ENCODE results near the gene TSPEAR.

Gene TSPEAR

DNA sequence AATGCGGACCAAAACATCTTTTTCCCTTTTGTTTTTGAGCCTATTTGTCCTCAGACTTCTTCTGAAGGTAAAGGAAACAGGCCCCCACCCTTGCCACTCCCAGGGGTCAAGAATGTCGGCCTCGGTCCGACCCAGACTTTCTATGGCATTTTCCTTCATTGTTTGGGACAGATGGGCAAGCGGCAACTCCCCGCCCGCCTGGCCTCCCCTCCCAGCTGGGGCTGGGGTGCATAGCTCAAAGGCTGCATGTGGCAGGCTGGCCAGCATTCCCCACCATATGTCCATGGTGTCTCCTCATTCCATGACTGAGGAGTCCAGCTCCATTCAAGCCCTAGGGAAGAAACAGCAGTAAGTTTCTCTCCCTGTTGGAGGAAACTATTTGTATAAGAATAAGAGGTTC, 29.4 kb upstream of the TSPEAR start:
- DNase-seq (ENCODE audit: low spot score) = peak; percentile 18

DNA sequence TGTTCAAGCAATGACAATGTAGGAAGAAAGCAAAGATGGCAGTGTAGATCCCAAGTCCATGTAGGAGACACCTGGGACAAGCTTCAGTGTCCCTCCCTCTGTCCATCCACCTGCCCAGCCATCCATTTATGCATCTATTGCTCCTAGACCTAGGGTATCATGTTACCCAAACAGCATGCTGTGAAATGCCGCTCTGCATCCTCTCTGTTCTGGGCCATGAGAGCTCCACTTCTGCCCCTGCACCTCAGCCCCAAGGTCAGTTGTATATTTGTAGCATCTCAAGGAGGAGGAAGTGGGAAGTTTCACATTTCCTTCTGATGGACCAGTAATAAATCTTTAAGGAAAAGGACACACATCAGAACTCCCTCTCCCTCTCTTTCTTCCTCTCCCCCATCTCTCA, 27.9 kb upstream of the TSPEAR start:
- no peak for DNase-seq (ENCODE audit: low spot score)

DNA sequence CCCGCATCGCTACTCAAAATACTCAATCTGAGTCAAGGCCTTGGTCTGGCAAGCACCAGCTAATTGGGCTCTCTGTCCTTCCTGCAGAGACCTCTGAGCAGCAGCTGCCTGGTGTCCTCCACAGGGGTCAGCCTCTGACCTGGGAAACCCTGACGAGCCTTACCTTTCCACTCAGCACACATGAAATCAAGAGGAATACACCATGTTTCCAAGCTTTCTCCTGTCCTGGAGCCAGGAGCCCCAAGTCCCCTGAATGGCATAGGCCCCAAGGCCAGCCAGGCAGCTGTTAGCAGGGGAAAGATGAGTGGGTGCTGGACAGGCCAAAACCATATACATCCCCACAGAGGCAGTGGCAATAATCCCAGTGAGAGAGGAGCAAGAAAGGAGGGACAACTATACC, 27.2 kb upstream of the TSPEAR start:
- DNase-seq (ENCODE audit: low spot score) = no peak

DNA sequence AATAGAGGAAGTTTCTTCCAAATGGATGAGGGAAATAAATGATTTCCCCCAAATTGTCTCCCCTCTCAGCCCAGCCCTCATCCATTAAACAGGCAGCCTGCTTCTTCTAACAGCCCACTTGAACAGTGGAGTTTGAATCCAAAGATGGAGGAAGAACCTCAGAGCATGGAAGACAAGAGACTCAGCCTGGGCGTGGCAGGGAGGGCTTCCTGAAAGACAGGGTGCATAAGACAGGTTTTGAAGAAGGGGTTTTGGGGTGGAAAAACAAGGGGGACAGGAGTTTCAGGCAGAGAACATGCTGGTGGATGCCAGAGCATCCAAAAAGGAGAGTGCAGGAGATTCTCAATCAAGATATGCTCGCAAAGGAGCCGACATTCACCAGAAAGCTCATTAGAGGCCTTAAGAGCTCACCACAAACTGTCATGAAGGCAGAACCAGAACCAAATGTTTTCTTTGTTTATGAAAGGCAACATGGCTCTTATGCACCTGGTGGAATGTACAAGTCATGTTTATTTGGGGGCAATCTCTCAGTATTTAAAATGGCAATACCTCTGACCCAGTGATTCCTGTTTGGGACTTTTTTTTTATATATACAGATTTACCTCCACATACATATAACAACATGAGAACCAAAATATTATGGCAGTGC, 26.5 kb upstream of the TSPEAR start:
- DNase-seq (ENCODE audit: low spot score) = no peak

DNA sequence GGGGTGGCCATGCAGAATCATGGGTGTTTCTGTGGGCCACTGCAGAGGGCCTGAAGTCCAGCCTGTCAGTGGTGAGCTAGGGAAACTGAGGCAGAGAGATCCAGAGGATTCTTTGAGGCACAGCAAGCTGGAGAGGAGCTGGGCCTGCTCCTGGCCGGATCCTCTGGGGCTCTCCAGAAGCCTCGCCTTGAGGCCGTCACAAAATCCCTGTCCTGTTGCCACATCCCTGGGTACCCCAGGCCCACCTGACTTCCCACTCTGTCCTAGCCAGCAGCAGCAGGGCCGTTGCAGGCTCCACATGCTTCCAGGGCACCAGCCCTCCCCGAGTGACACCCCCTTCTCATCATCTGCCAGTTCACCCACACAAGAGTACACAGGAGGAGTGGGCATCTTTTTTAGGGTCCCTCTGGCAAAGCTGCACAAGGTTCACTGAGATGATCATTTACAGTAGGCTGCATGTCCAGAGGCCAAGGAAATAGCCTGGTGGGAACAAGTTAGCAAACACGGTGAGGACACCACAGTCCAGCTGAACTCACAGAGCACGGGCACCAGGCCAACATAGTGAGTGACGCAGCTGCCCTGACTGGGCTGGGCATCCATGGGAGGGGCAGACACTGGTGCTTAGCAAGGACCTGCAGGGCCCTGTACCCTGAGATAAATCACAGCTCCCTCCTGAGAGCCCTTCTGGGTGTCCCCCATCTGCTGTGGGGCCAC, 25.1 kb upstream of the TSPEAR start:
- DNase-seq (ENCODE audit: low spot score) = peak; percentile 18

DNA sequence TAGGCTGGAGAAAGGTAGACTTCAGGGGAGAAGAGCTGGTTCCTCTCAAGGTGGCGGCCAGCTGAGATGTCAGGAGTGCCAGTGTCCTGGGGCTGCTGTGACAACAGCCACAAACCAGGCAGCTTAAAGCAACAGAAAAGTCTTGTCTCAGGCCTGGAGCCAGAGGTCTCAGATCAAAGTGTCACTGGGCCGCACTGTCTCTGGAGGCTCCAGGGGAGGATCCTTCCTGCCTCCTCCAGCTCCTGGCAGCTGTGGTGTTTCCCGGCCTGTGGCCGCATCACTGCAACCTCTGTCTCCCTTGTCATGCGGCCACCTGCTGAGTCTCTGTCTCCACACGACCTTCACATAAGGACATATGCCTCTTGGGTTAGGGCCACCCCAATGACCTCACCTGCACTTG, 24.4 kb upstream of the TSPEAR start:
- DNase-seq (ENCODE audit: low spot score) = no peak

DNA sequence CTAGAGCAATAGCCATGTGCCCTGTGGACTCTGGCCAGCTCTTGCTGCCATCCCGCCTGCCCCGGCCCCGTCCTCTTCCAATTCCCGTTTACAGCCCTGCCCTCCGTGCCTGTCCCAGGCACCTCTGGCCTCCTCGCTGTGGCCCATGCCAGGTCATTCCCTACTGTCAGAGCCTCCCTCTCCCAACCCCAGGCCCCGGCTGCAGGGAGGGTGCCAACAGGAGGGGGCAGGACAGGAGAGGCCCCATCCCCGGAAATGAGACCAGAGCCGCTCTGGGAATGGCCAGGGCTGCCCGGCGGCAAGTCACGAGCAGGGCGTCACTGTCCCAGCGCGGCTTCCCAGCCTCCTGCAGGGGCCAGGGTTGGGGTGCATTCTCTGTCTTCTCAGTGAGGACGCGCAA, 23.5 kb upstream of the TSPEAR start:
- peak; percentile 14 for DNase-seq (ENCODE audit: low spot score)

DNA sequence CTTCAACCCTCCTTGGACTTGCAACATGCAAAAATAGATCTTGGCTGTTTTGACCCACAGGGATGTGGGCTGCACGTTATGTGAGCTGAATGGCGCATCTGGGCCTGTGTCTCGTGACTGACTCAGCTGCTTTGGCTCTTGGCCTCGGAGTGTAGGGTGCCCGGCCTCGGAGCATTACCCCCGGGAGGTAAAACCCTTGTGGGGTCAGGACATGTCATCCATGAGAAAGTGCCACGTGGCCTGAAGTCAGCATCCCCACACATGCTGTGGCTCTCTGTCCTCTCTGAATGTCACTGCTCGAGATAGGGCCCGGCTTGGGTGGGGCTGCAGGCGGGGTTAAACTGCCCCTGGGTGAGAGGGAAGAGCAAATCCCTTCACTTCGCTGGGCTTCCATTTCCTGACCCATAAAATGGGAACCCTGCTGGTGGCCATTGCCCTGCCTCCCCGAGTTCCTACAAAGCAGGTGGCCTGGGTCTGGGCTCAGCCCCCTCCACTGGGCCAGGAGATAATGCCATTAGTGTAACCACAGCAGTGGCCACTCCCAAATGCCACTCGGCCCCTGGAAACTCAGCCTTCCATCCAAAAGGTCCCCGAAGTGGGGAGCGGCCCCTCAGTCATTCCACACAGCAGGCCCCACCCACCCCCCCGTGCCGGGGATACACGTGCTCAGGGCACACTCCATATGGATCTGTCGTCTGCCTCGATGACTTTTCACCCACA, 22.8 kb upstream of the TSPEAR start:
- DNase-seq (ENCODE audit: low spot score) = peak; percentile 15

DNA sequence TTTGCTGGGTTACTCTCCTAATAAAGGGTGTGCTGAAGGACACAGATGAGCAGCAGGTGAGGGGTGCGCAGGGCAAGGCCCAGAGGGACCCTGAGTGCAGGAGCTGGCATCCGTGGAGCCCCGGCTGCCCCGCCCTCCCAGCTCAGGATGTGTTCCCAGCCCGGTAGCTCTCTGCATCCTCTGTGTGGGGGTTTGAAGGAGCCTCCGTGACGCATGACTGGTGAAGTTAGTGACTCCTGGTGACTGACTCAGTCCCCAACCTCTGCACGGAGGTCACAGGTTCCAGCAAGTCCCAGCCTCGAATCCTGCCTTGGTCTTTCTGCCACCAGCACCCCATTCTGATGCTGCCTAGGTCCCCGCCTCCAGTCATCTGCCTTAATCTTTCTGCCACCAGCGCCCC, 21.6 kb upstream of the TSPEAR start:
- DNase-seq (ENCODE audit: low spot score) = no peak

DNA sequence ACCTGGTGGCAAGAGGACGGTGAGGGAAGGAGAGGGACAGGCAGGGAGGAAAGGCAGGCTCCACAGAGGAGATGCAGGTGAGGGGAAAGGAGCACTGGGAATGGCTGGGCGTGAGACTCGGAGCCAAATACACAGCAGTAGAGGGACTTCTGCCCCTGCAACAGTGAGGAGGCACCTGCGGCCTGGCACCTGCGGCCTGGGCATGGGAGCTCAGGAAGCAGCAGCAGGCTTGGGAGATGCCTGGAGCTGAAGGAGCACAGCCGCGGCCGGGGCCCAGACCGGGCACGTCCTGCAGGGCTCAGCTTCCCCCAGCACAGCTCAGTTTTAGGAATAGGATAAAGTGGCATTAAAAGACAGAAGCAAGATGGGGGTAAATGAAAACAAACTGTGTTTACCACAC, 20.9 kb upstream of the TSPEAR start:
- peak; percentile 30 for DNase-seq (ENCODE audit: low spot score)

DNA sequence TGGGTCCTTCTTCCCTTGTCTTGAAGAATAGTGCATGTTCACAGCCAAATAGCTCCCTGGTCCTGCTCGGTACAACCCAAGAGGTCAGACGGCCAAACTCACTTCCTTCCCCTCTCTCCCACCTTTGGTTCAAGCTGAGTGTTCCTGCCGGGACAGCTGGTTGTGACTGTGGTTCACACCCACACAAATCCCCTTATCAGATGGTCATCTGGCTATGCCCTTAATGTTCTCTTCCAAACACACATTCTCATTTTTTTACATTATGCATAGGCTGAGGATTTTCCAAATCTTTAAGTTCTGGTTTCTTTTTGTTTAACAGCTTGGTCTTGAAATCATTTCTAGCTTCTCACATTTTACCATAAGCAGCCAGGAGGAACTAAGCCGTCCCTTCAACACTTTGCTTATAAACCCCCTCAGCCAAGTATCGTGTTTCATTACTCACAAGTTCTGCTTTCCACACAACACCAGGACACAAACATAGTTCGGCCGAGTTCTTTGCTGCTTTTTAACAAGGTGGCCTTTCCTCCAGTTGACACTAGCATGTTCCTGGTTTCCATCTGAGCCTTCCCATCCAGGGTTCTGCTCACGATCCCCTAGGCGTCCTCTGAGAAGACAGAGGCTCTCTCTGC, 19.7 kb upstream of the TSPEAR start:
- DNase-seq (ENCODE audit: low spot score) = no peak

DNA sequence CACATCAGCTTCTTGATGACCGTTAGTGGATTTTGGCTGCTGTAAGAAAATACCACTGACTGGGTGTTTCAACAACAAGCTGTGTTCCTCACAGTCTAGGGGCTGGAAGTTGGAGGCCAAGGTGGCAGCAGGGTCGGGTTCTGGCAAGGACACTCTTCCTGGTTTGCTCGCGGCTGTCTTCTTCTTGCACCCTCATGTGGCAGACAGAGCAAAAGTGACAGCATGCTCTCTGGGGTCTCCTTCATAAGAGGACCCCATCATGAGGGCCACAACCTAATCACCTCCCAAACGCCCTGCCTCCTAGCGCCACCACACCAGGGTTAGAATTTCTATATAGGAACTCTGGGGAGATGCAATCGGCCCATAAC, 18.6 kb upstream of the TSPEAR start:
- no peak for DNase-seq (ENCODE audit: low spot score)

DNA sequence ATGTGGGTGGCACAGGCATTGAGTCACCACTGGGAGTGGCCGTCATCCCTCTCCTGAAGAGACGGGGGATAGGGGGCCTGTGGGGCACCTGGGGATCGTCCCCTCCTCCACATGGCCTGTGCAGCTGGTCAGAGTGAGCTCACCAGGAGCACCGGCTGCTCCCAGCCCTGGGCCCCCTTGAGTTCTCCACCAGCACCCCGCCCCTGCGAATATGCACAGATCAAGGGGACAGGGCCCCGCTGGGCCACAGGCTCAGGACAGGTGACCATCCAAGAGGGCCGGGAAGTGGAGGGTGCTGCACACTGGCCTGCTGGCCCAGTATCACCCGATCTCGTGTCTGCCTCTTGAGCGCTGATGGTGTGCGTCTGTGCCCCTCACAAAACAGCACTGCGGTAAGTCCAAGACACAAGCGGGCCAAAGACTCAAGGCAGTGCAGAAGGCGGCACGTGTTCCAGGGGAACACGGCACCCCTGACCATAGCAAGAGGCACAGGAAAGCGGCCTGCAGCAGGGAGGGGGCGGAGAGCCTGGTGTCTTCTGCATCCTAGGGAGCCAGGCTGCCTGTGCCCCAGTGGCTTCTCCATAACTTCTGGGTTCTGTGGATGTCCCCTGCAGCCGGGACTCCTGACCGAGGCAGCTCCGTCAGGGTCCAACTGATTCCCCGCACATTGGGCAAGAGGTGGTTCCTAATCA, 18.1 kb upstream of the TSPEAR start:
- peak; percentile 27 for DNase-seq (ENCODE audit: low spot score)

DNA sequence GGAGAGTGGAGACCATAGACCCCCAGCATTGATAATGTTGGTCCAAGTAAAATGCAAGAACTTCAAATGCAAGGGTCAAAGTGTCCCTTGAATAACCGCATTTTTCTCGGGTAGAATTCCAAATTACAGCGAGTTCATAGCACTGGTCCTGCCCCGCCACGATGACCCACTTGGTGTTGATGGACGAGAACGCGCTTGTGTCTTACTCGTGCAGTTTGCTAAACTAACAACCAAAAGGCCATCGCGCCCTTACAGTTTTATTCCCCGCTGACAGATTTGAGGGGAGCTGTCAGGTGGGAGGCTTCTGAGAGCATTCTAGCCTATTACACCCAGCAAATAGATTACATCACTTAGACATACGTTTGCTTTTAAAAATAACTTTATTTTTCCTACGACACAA, 17.3 kb upstream of the TSPEAR start:
- no peak for DNase-seq (ENCODE audit: low spot score)

DNA sequence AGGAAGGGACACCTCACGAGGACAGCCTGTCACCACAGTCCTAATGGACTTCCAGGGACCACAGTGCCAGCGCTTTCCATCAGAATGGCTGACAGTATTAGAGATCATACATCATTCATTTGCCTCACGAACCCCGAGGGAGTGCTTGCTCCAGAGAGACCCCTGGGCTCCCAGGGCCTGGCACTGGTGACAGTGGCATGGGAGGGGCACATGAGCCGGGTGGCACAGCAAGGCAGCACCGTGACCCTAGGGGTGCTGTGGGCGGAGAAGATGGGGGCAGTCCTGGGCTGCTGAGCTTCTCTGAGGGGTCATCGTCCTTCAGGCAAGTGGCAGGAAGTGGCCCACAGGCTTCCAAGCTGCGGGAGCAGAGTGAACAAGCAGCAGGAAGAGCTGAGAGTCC, 16.4 kb upstream of the TSPEAR start:
- DNase-seq (ENCODE audit: low spot score) = peak; percentile 24

DNA sequence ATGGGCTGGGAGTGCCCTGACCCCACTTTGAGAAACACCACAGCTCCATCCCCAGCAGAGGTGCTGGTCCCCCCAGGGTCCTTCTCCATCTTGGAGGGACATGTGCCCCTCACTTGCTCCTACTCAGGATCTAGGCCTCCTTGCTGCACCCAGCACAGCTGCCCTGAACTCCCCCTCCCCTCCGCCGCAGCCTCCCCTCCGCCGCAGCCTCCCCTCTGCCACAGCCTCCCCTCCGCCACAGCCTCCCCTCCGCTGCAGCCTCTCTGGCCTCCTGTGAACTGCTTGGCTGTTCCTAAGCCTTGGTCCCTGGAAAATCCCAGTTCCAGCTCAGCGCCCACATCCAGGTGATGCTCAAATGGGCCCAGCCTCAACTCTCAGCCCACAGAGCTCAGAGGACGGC, 15.9 kb upstream of the TSPEAR start:
- DNase-seq (ENCODE audit: low spot score) = no peak

DNA sequence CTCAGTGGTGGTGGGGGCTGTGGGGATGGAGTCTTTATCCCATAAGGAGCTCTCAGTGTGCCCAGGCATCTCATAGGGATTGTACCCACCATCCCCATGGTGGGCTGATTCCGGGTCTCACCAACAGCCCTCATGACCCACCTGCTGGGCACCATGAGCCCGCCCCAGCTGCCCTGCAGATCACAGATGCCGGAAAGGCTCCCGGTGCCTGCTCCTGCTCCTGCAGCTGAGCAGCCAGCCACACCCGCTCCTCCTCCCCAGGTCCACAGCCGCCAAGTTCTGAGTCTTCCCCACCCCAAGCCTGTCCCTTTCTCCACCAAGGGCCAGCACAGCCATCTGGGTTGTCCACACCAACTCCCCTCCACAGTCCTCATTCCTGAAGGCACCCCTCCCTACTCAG, 15.5 kb upstream of the TSPEAR start:
- DNase-seq (ENCODE audit: low spot score) = peak; percentile 34

DNA sequence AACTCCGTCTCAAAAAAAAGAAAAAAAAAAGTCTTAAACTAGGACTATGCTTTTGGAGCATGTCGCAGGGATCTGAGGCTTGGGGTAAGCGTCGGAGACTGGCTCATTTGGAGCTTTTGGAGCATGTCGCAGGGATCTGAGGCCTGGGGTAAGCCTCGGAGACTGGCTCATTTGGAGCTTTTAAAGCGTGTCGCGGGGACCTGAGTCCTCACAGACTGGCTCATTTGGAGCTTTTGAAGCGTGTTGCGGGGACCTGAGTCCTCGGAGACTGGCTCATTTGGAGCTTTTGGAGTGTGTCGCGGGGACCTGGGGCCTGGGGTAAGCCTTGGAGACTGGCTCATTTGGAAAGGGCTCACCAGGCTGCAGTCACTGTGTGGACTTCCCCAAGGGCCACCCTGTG, 13.6 kb upstream of the TSPEAR start:
- no peak for DNase-seq (ENCODE audit: low spot score)

DNA sequence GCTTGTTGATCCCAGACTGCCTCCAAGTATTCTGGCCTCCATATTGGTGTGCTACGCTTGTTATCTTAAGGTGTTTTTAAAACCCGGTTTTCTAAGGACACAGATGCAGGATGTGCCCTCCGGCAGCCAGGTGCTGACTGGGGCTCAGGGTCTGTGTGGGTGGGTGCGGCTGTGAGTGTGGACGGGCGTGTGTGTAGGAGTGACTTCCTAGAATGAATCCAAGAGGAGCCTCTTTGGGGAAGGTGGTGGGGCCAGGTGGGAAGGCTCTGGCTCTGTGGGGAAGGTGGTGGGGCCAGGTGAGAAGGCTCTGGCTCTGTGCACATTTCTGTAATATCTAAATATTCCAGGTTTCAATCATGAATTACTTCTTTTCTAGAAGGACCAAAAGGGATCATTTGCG, 12.8 kb upstream of the TSPEAR start:
- DNase-seq (ENCODE audit: low spot score) = no peak

DNA sequence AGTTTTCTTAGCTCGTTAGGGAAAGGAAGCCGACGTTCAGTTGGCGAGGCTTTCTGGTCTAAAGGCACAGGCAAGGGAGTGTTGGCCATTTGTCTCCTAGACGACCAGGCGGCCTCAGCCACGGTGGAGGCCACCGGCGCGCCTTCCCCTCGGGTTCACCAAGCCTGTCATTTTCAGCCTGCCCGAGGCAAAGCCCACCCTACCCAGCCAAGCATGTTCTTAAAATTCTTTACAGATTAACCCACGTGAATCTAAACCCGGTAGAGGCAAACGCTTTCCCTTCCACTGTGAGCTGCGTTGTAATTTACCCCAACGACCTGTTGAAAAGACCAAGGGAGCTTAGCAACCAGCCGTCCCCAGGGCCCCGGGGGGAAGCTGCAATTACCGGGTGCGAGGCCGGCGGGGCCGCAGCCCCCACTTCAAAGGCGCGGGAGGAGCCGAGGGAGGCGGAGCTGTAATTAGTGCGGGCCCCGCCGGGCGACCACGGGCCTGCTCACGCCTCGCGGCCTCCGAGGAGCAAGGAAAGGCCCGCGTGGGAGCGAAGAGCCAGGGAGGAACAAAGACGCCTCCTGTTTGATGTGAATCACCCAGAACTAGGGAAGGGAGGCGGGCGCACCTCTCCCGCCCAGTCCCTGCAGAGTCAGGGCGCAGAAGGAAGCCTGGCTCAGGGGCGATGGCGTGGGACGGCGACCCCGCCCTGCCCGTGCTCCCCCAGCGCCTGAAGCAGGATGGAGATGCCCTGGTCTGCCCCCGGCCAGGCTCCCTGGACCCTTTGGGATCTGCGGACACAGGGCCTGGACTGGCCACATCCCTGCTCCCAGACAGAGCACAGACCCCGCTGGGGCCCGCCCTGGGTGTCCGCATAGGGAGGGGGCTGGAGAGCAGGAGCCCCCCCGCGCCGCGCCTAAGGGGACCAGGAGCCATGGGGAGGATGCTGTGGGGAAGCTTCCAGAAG, 12.1 kb upstream of the TSPEAR start:
- no peak for DNase-seq (ENCODE audit: low spot score)

DNA sequence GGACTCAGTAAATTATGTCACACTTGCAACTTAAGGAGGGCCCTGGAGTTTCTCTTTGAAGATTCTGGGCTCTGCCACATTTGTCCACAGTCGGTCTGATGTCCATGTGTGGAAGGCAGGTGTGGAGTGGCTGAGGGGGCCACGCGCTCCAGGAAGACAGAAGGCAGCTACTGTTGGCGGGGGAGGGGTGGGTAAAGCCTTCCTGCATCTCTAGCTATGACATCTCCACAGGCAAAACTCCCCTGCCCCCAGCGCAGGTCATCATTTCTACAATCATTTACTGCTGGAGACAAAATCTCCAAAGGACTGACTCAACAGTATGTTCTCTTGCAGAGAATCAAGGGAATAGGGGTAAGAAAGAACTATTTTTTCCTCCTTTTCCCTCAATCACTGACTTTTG, 11.4 kb upstream of the TSPEAR start:
- no peak for DNase-seq (ENCODE audit: low spot score)

Measured in D341Med (cell line).